Activated B cell treated with CpG ODN at 0.5 μM for 24 hours (primary cell): ENCODE results near the gene ENDOU. TPM values are rescaled to one million over a fixed set of nuclear protein-coding genes. Genes with fewer than 3 reads are reported as not detected.

ENCODE experiments used
- ATAC-seq: fragments of 200-7000 bp; cut with Tn5 transposase; one replicate; pipeline ENCODE4 v1.10.0; 2021; ENCODE audit warnings: low read depth, mild to moderate bottlenecking, moderate library complexity
- CTCF ChIA-PET: fragments of 350-600 bp; sonication (Branson Sonifier 250); formaldehyde crosslinking; loops from one replicate; lab custom pipeline; 2021; ENCODE audit warnings: antibody characterized with exemption; lab: Charles Lee
- POLR2A ChIA-PET: fragments of 350-600 bp; sonication (Branson Sonifier 250); formaldehyde crosslinking; loops from one replicate; lab custom pipeline; 2021; ENCODE audit warnings: antibody characterized with exemption; lab: Charles Lee
- DNase-seq: peaks from one replicate; pipeline ENCODE4 v3.0.0; 2022
- H3K27ac Mint-ChIP-seq: one replicate; pipeline ENCODE4 v1.8.0; 2020; ENCODE audit warnings: mixed read lengths
- H3K27me3 Mint-ChIP-seq: one replicate; pipeline ENCODE4 v1.8.0; 2021; ENCODE audit warnings: mixed read lengths
- H3K36me3 Mint-ChIP-seq: one replicate; pipeline ENCODE4 v1.8.0; 2021; ENCODE audit warnings: low read depth, mixed read lengths
- H3K4me1 Mint-ChIP-seq: one replicate; pipeline ENCODE4 v1.8.0; 2021; ENCODE audit warnings: mixed read lengths
- H3K4me3 Mint-ChIP-seq: one replicate; pipeline ENCODE4 v1.8.0; 2020; ENCODE audit warnings: mild to moderate bottlenecking, mixed read lengths
- H3K9me3 Mint-ChIP-seq: one replicate; pipeline ENCODE4 v1.8.0; 2020; ENCODE audit warnings: mixed read lengths
- intact Hi-C: fragments of 100-400 bp; cut with micrococcal nuclease; formaldehyde crosslinking; loops from one replicate; pipeline ENCODE4 v1.15.1; 2024
- total RNA-seq: library from RNA; stranded (reverse); gene quantifications from 2 replicates; pipeline ENCODE4 v1.2.3, GENCODE V29; 2022
- TF ChIP-seq, protein P1 (sequence below): fragments of 200-600 bp; IDR thresholded peaks from one replicate; pipeline ENCODE4 v1.8.0; 2022; ENCODE audit warnings: antibody characterized with exemption, mild to moderate bottlenecking

ENDOU gene
- total RNA-seq, 1 donor from 2014 or later = 0.24 TPM

DNA sequence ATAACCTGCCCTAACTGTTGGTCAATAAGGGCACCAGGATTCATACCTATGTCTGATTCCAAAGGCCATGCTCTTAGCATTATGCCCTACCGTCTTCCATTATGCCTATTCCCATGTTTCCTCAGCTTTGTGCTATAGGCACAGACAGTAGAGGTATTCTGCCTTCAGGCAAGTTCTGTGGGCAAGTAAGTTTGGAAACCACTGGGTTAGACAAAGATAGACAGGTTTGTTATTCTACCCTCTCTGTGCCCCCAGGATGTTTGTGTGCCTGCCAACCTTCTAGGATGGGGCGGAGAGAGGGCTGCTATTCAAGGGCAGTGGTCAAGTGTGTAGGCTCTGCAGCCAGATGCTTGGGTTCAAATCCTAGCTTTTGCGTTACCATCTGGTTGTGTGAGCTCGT is 28.8 kb upstream of the ENDOU start:
- intact Hi-C loops = no loop called here
- Mint-ChIP-seq H3K27me3 (no peaks in the 10 kb centered on the region), H3K9me3 (no peaks in the 10 kb centered on the region), H3K27ac (no peak overlapping the region), H3K36me3 (no peaks in the 10 kb centered on the region), H3K4me1 (peaks cover 65% of the 10 kb centered on the region), H3K4me3 (no peak overlapping the region)
- no peak for ATAC-seq
- ChIA-PET CTCF (interaction anchor here (1.0 to 10.8 kb wide), 4 partner anchors 12 to 39 kb away, joined by 3 to 298 read pairs (median 7); partner anchors contain the start of gene SLC48A1), POLR2A (interaction anchor here (5.9 kb wide), 1 partner anchor 12 kb away, joined by 84 read pairs; no protein-coding TSS in a partner anchor)
- DNase-seq = no peak
- TF ChIP-seq, protein P1, sequence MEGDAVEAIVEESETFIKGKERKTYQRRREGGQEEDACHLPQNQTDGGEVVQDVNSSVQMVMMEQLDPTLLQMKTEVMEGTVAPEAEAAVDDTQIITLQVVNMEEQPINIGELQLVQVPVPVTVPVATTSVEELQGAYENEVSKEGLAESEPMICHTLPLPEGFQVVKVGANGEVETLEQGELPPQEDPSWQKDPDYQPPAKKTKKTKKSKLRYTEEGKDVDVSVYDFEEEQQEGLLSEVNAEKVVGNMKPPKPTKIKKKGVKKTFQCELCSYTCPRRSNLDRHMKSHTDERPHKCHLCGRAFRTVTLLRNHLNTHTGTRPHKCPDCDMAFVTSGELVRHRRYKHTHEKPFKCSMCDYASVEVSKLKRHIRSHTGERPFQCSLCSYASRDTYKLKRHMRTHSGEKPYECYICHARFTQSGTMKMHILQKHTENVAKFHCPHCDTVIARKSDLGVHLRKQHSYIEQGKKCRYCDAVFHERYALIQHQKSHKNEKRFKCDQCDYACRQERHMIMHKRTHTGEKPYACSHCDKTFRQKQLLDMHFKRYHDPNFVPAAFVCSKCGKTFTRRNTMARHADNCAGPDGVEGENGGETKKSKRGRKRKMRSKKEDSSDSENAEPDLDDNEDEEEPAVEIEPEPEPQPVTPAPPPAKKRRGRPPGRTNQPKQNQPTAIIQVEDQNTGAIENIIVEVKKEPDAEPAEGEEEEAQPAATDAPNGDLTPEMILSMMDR = no peak

- ChIA-PET CTCF (interaction anchor here (1.0 to 10.8 kb wide), 4 partner anchors 11 to 19 kb away, joined by 3 to 298 read pairs (median 6); partner anchors contain the start of gene SLC48A1), POLR2A (no interaction called here)
- H3K27ac Mint-ChIP-seq = peak overlapping the region; percentile 71
- peak; percentile 41 for ATAC-seq
- DNase-seq = no peak
- H3K36me3 Mint-ChIP-seq = no peaks in the 10 kb centered on the region
- peaks cover 67% of the 10 kb centered on the region for H3K4me1 Mint-ChIP-seq
- intact Hi-C loops = no loop called here
- H3K9me3 Mint-ChIP-seq = no peaks in the 10 kb centered on the region
- TF ChIP-seq, protein P1 = no peak
- no peaks in the 10 kb centered on the region for H3K27me3 Mint-ChIP-seq
- H3K4me3 Mint-ChIP-seq = no peak overlapping the region
Observed at GRCh38 chr12:47753021-47754001, 28.0 kb upstream of the ENDOU start.

- Mint-ChIP-seq H3K4me1 (peaks cover 62% of the 10 kb centered on the region), H3K27me3 (no peaks in the 10 kb centered on the region), H3K9me3 (no peaks in the 10 kb centered on the region), H3K36me3 (no peaks in the 10 kb centered on the region), H3K27ac (no peak overlapping the region), H3K4me3 (no peak overlapping the region)
- ATAC-seq (no peak), DNase-seq (no peak)
- CTCF ChIA-PET = interaction anchor here (1.5 kb wide), 1 partner anchor 10 kb away, joined by 6 read pairs; no protein-coding TSS in a partner anchor
- POLR2A ChIA-PET = no interaction called here
- TF ChIP-seq, protein P1 = no peak
- intact Hi-C loops = no loop called here
Observed at GRCh38 chr12:47752552-47752951, 27.3 kb upstream of the ENDOU start.

- Mint-ChIP-seq H3K27me3 (no peaks in the 10 kb centered on the region), H3K9me3 (no peaks in the 10 kb centered on the region), H3K4me3 (no peak overlapping the region), H3K27ac (peak overlapping the region; percentile 26), H3K4me1 (peaks cover 62% of the 10 kb centered on the region), H3K36me3 (no peaks in the 10 kb centered on the region)
- ChIA-PET POLR2A (no interaction called here), CTCF (interaction anchor here (1.5 kb wide), 1 partner anchor 10 kb away, joined by 6 read pairs; no protein-coding TSS in a partner anchor)
- ATAC-seq (no peak), DNase-seq (no peak)
- TF ChIP-seq, protein P1 = no peak
- intact Hi-C loops = no loop called here
Observed at GRCh38 chr12:47752121-47752520, 26.8 kb upstream of the ENDOU start.

DNA sequence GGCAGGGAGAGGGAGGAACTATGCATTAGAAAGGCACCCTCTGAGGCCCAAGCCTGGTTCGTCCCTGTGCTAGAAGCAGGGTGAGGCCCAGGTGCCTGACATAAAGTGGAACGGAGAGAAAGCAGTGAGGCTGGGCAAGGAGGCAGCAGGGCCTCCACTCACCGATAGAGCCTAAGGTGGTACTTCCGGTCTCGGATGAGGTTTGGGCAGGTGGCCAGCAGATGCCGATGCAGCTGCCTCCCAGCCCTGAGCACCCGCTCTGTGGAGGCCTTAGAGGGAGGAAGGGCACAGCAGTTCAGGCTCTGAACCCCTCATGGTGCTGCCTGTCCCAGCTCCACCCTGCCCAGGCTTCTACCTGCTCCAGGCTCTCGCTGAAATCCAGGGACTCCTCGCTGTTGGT is 26.3 kb upstream of the ENDOU start:
- TF ChIP-seq, protein P1 = no peak
- Mint-ChIP-seq H3K27me3 (no peaks in the 10 kb centered on the region), H3K4me1 (peaks cover 62% of the 10 kb centered on the region), H3K27ac (no peak overlapping the region), H3K4me3 (no peak overlapping the region), H3K9me3 (no peaks in the 10 kb centered on the region), H3K36me3 (no peaks in the 10 kb centered on the region)
- ChIA-PET CTCF (no interaction called here), POLR2A (interaction anchor here (0.6 kb wide), 1 partner anchor 38 kb away, joined by 5 read pairs; no protein-coding TSS in a partner anchor)
- DNase-seq (no peak), ATAC-seq (no peak)
- intact Hi-C loops = no loop called here
